NK-92 (cell line): ENCODE measurements around the gene ZNF777.
"Not testable (repeated sequence)": the region's sequence is repeated elsewhere in the genome, so short reads cannot be mapped to it uniquely, and the experiment has no call there.

Source experiments
- DNase-seq: peaks from one replicate; lab custom pipeline; 2025; ENCODE audit not compliant: unreplicated experiment; lab: John Stamatoyannopoulos, UW

Gene ZNF777

GRCh38 chr7:149455175-149455950, 5.5 kb downstream of the ZNF777 start:
- DNase-seq: no peak

DNA sequence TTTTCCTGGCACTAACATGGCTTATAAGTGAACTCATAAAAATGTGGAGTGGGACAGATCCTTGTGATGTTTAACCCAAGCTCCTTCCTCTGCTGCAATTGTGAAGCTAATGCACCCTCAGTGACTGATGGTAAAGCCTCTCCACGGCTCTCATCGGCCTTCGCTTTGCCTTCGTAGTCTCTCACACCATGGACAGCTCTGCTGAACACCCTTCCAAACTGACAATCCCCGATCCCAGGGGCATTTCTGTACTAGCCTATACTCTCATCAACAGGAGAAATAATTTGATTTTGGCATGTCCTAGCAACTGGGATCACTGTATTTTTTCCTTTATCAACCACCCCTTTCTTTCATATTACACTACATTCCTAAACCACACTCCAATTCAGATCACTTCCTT, 6.1 kb downstream of the ZNF777 start:
- DNase-seq: no peak

DNA sequence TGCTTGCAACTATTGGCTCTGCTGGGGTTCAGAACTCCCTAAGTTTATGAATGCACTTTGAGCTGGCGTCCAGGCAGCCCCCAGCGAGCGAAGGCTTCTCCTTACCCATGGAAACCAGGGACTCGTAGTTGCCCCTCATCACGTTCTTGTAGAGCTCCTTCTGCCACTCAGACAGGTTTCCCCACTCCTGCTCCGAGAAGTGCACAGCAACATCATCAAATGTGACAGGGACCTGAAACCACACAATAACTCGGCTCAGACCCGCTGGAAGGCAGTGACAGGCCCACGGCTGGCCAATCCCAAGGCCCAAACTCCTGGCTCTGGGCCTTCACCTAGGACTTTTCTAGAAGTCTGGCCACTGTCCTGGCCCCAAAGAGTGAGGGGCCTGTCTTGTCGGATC, 6.9 kb downstream of the ZNF777 start:
- no peak for DNase-seq

- DNase-seq: no peak
Observed at GRCh38 chr7:149450821-149451220, 10.0 kb downstream of the ZNF777 start.

- DNase-seq: no peak
Observed at GRCh38 chr7:149449897-149450296, 11.0 kb downstream of the ZNF777 start.

DNA sequence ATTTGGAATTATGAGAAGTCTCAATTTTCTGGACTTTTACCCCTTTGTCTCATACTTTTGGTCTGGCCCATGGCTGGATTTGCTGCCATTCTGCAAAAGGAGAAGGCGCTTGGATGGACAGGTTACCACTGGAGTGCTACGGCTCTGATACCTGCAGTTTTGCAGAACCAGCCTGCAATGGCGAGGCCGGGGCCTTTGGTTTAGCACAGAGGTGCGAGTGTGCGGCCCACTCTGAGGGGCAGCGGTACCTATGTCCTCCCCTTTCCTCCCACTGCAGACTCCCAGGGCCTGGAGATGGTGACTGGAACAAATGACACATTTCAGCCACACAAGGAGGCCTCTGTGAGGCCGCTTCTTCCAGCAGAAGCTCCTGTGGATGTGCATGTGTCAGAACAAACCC, 11.9 kb downstream of the ZNF777 start:
- DNase-seq: no peak

GRCh38 chr7:149446026-149446425, 14.8 kb downstream of the ZNF777 start:
- DNase-seq: not testable (repeated sequence)

- DNase-seq: no peak
Observed at GRCh38 chr7:149444287-149444686, 16.6 kb downstream of the ZNF777 start.

- no peak for DNase-seq
Observed at GRCh38 chr7:149443523-149443922, 17.3 kb downstream of the ZNF777 start.

GRCh38 chr7:149442924-149443323, 17.9 kb downstream of the ZNF777 start:
- no peak for DNase-seq

- no peak for DNase-seq
Observed at GRCh38 chr7:149440222-149440621, 20.6 kb downstream of the ZNF777 start.

GRCh38 chr7:149436358-149436757, 24.5 kb downstream of the ZNF777 start:
- DNase-seq: no peak

DNA sequence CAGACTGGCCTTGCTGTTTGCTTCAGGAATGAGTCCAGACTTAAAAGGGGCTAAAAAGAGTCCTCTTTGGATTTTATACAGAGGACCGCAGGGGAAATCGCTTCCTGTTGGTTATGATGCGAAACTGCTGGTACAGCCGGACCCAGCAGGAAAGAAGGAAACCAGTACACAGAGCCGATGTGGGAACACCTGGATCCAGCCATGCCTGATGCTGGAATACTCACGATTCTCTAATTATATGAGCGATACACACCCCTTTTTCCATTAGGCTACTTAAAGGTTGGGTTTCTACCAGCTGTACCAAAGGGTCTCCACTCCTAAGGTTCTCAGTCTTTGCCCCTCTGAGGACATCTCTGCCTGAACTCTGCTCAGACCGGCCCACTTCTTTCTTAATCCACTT, 27.7 kb downstream of the ZNF777 start:
- DNase-seq: no peak

DNA sequence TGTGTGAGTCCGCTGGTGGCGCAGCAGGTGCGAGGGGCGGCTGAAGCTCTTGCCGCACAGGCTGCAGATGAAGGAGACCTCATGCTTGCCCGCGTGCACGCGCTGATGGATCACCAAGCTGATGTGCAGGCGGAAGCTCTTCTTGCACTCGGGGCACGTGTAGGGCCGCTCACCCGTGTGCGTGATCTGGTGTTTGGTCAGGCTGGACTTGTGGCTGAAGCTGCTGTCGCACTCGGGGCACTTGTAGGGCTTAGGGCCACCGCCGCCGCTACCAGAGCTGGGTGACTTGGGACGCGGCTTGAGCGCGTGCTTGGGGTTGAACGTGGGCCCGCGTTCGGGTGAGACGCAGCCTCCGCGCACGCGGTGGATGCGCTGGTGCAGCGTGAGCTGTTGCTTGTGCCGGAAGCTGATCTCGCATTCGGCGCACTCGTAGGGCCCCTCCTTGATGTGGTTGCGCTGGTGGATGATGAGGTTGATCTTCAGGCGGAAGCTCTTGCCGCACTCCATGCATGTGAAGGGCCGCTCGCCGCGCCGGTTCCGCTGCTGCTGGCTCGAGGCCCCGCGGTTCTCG, 28.7 kb downstream of the ZNF777 start:
- DNase-seq: no peak

DNA sequence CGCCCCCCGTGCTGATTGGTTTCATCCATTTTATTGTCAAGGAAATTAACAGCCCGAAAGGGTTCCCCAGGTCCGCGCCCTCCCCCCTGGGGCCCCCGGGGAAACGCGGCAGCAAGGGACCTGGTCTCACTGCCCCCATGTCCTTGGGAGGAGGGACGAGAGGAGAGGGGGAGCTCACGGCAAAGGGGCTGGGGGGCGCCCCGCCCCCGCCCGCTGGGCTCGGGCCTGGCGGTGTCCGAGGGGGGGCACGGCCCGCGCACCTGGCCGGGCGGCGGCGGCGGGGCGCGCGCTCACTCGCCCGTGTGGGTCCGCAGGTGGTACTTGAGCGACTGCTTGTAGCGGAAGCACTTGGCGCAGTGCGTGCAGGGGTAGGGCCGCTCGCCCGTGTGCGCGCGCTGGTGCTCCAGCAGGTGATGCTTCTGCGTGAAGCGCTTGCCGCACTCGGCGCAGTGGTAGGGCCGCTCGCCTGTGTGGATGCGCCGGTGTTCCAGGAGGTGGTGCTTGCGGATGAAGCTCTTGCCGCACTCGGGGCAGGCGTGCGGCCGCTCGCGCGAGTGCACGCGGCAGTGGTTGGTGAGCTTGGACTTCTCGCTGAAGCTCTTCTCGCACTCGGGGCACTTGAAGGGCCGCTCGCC, 29.3 kb downstream of the ZNF777 start:
- DNase-seq: no peak

GRCh38 chr7:149430192-149430591, 30.7 kb downstream of the ZNF777 start:
- DNase-seq: no peak

DNA sequence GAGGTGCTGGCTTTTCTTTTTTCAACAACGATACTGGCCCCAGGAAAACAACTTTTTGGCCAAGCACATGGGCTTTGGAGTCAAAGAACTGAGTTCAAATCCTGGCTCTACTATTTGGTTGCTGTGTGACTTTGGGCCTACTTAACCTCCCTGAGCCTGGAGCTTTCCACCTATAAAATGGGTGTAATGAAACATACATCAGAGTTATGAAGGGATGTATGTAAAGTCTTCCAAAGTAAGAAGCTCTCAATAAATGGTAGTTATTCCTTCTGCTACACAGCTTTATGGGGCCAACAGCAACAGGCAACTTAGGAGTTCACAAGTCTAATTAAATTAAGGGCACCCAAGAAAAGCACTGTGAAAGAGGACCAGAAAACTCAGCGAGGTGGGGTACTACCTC, 33.0 kb downstream of the ZNF777 start:
- DNase-seq: no peak

DNA sequence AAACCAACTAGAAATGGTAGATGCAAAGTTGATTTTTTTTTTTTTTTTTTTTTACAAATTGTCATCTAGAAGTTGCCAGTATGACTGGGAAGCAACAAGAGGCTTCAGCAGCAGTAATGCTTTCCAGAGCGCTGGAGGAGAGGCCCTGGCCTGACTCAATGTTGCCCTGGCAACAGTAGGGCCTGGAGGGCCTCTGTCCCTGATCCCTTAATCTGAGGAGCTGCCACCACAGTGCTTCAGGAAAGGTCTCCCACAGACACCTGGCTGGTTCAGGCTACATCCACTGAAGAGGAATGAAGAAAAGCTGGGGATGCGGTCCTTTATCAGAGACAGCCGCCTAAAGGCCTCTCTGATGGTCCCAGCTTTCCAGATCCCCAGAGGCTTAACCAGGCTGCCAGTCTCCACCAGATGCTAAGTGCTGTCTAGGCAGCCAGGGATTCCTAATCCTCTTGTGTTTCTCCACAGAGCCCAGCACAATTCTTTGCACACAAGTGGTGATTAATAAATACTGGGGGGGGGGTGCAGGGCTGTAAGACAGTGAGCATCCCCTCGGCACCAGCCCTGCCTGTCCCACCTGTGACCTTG, 33.7 kb downstream of the ZNF777 start:
- no peak for DNase-seq

DNA sequence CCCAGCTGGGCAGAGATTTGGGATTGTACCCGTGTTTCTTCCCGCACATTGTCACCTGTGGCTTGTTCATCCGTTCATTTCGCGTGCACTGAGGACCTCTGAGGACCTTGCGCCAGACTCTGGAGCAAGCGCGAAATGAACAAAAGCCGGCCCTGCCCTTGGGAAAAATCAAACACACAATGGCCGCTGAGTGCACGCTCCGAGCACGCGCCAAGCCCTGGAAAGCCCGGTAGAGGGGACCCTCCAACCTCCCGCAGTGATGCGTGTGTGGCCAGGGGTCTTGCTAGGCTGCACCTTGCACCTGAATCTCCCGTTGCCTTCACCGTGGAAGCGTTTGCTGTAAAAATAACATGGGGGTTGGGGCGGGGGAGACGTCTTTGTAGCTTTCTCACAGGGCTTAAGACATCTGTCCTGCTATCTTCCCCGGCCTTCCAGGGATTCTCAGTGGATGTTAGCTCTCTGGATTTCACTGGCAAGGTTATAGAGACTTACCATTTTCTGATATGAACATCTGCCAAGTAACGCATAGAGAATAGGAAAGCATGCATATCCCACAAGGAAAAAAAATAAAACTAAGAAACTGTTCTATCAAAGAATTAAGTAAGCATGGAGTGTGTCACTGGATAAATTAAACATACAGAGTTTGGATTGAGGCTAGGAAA, 37.3 kb downstream of the ZNF777 start:
- no peak for DNase-seq

DNA sequence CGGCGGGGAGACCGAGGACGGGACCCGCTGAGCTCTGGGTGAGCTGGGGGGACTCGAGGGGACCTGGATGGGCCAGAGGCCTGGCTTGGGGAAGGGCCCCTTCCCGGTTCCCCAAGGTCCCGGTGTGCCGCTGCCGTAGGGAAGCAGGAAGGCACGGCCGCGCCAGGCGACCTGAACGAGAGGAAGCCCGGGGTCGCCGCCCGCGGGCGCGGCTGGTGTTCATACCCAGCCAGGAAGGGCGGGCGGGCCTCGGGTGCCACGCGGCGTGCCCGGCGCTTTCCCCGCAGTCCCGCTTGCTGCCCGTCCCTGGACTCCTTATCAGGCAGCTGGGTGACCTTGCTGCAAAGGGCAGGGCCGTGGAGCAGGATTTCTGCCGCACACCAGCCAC, 38.0 kb downstream of the ZNF777 start:
- DNase-seq: no peak

DNA sequence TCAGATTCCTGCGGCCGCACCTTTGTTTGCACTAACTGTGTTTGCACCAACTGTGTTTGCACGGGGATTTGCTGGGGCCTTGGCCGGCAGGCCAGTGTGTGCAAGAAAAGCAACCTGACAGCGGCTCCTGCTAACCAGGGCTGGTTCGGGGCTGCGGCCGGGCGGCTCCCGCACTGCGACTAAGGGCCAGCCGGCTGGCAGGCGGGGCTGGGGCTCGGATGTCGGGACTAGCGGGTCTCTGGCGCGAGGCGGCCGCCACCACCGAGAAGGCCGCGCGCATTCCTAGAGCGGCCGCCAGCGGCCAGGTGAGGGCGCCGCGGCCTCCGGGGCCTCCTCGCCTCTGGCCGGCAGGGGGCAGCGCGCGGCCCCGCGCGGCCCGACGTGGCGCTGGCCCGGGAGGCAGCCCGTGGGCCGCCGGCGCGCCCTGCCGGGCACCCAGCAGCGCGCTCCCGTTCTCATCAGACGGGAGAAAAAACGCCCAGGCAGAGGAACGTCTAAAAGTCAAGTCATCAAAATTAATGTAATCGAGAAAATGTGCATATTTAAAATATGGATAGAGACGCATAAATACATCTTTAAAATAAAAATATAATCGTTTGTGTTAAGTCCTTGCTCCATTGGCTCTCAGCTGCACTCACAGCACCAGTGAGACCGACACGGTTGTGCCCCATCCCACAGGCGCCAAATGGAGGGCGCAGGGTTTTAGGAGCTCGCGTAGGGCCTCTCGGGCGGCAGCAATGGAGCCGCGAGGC, 38.5 kb downstream of the ZNF777 start:
- DNase-seq: no peak
